ENCODE measurements around the gene MRRF.

- TF ChIP-seq POLR2AphosphoS5 (IDR thresholded peaks at IDR 0.05) = no peak
- TF ChIP-seq, protein P1, sequence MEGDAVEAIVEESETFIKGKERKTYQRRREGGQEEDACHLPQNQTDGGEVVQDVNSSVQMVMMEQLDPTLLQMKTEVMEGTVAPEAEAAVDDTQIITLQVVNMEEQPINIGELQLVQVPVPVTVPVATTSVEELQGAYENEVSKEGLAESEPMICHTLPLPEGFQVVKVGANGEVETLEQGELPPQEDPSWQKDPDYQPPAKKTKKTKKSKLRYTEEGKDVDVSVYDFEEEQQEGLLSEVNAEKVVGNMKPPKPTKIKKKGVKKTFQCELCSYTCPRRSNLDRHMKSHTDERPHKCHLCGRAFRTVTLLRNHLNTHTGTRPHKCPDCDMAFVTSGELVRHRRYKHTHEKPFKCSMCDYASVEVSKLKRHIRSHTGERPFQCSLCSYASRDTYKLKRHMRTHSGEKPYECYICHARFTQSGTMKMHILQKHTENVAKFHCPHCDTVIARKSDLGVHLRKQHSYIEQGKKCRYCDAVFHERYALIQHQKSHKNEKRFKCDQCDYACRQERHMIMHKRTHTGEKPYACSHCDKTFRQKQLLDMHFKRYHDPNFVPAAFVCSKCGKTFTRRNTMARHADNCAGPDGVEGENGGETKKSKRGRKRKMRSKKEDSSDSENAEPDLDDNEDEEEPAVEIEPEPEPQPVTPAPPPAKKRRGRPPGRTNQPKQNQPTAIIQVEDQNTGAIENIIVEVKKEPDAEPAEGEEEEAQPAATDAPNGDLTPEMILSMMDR (IDR thresholded peaks at IDR 0.05) = no peak
Observed at GRCh38 chr9:122378236-122378635, 113.6 kb downstream of the MRRF start.
